Gastroesophageal sphincter (tissue), 4 donors: ENCODE data around the gene NFIX. TPM values are rescaled to one million over a fixed set of nuclear protein-coding genes. Genes with fewer than 3 reads are reported as not detected.

ENCODE experiments used
- ATAC-seq: fragments of 150-250 bp; one replicate; pipeline ENCODE4 v1.9.1; 2016; ENCODE audit warnings: mild to moderate bottlenecking, moderate library complexity
- H3K27ac ChIP-seq, 4 donors: fragments of 200-600 bp; sonication (generic) in 3 of 4; 1 replicate in 3 of 4; 2 replicates in 1 of 4; pipeline ENCODE4 v1.5.1; 2016 to 2019
- H3K27me3 ChIP-seq: fragments of 200-600 bp; sonication (generic); one replicate; pipeline ENCODE4 v1.5.1; 2019
- H3K36me3 ChIP-seq, 2 donors: fragments of 200-600 bp; sonication (generic); one replicate each; pipeline ENCODE4 v1.5.1; 2019; ENCODE audit warnings: control low read depth in 1 of 2
- H3K4me1 ChIP-seq, 3 donors: fragments of 200-600 bp; sonication (generic); 1 replicate in 2 of 3; 2 replicates in 1 of 3; pipeline ENCODE4 v1.5.1; 2016 to 2019; ENCODE audit warnings: control low read depth in 2 of 3
- H3K4me3 ChIP-seq, 2 donors: fragments of 200-600 bp; sonication (generic); one replicate each; pipeline ENCODE4 v1.5.1; 2019; ENCODE audit warnings: mild to moderate bottlenecking in 1 of 2, moderate library complexity in 1 of 2
- H3K9me3 ChIP-seq, 3 donors: fragments of 200-600 bp; sonication (generic); one replicate each; pipeline ENCODE4 v1.5.1; 2017 to 2019; ENCODE audit warnings: control low read depth in 2 of 3
- CTCF ChIP-seq, 4 experiments: fragments of 200-600 bp in 2 of 4; fragments of 450-650 bp in 2 of 4; sonication (generic) in 1 of 4; IDR thresholded peaks; one replicate each; pipeline ENCODE4 v1.5.1; 2017 to 2019; ENCODE audit warnings: antibody characterized with exemption in 4 of 4, mild to moderate bottlenecking in 2 of 4, moderate library complexity in 2 of 4
- EP300 ChIP-seq: sonication (generic); formaldehyde crosslinking; IDR thresholded peaks from one replicate; pipeline ENCODE4 v1.6.1; 2017; ENCODE audit warnings: antibody characterized with exemption, mild to moderate bottlenecking
- POLR2A ChIP-seq, 2 donors: fragments of 450-650 bp; IDR thresholded peaks; one replicate each; pipeline ENCODE4 v1.6.1; 2017; ENCODE audit warnings: antibody characterized with exemption in 2 of 2, mild to moderate bottlenecking in 2 of 2, moderate library complexity in 1 of 2
- POLR2AphosphoS5 ChIP-seq: sonication (generic); formaldehyde crosslinking; IDR thresholded peaks from one replicate; pipeline ENCODE4 v1.6.1; 2017; ENCODE audit warnings: antibody characterized with exemption
- WGBS, 2 donors: methylation state at CpG; one replicate each; pipeline ENCODE4 v1.1.5; 2018; ENCODE audit warnings: low coverage in 1 of 2; 5-methylcytosine and 5-hydroxymethylcytosine counted together
- total RNA-seq, 4 donors: library from RNA; depleted of rRNA; stranded (reverse); fragments of >200 nt; gene quantifications; one replicate each; pipeline ENCODE4 v1.1.0, GENCODE V29; 2016

NFIX gene
- total RNA-seq, 4 donors from 2014 or later: 44.7 to 145 (median 72.4) TPM

DNA sequence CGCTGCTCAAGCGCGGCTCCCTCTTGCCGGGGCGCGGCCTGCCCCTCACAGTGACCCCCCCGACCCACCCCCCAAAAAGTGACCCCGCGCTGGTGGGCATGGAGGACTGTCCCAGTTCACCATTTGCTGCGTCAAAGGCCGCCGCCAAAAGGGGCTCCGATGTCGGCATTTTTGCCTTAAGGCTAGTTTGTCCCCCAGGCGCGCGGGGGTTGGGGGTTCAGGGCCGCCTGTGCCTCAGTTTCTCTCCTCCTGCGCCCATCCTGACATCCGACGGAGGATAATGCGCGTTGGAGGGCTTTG is 17.1 kb downstream of the NFIX start:
- peaks cover 0 to 5% of the 10 kb centered on the region in 2 donors for H3K36me3 ChIP-seq
- ATAC-seq: no peak
- H3K4me1 ChIP-seq: peaks cover 7 to 100% (median 83%) of the 10 kb centered on the region in 3 donors
- peak overlapping the region; percentile 43 to 98 (median 84) for H3K27ac ChIP-seq
- no peaks in the 10 kb centered on the region for H3K27me3 ChIP-seq
- no CpG with 5 or more reads among the region's 23 CpGs for WGBS, 2 donors
- no peaks in the 10 kb centered on the region for H3K9me3 ChIP-seq
- no peak for TF ChIP-seq POLR2A (IDR thresholded peaks at IDR 0.05)
- no peak for TF ChIP-seq EP300
- no peak for TF ChIP-seq POLR2AphosphoS5
- no peak for TF ChIP-seq CTCF (IDR thresholded peaks at IDR 0.05)
- peak overlapping the region in 1 of 2 donors; percentile 42 for H3K4me3 ChIP-seq

DNA sequence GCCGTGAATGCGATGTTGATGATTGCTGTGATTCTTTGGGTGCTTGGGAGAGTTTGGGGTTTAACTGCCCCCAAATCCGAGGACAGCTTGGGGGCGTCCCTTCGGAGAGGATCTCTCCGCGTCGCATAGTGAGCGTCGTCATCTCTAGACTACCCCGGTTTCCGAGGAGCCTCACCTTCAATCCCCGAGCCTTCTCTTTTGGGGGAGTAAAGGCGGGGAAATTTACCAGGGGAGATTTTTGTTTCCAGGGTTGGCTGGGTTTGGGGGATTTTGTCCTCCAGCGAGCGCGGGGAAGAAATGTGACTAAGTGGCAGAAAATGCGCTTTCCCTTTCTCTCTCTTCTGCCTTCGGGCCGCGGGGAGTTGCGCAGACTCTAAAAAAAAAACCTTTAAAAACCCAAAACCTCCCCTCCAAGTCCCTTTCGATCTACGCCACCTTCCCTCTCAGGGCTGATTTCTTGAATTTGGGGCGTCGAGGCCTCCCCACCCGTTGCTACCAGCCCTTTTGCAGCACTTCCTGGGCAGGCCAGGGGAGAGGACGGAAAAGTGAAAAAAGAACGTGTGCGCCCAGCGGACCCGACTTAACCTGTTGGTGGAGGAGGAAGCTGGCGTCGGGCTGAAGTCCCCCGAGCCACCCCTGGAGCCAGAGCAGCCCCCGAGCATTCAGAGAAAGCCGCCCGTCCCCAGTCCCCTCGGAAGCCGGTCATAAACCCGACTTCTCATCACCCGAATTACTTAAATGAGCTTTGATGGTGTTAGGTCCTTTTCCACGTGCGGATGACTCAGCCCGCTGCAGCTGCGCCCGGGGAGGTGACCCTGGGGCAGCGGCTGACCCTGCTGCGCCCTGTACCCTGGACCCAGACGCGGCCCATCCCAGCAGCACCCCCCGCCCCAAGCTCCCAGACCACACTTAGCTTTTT is 17.7 kb downstream of the NFIX start:
- TF ChIP-seq EP300 (no peak), POLR2A (IDR thresholded peaks at IDR 0.05) (no peak), CTCF (IDR thresholded peaks at IDR 0.05) (no peak), POLR2AphosphoS5 (peak; percentile 51)

DNA sequence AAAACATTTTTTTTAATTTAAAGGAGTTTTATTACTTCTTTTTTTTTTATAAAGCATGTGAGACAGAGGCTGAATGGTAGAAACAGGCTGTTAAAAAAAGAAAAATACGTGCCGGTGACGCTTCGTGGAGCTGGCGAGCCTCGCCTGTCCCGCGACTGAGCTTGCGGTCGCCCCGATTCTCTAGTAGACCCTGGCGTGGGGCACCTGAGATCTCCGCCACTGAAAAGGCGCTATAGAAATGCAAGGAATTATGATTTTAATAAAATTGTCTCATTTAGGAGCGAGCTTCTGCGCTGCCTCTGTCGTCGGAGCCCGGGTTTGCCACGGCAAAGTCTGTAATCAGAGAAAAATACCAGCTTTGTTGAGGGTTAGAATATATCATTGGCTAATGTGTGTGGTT is 18.4 kb downstream of the NFIX start:
- peaks cover 3 to 100% (median 79%) of the 10 kb centered on the region in 3 donors for H3K4me1 ChIP-seq
- ATAC-seq: no peak
- 57% methylated on average over 20 of the region's 20 CpGs; no CpG with 5 or more reads in 1 of the 2 donors for WGBS, 2 donors

More for the DNA sequence above, 17.7 kb downstream of the NFIX start:
- H3K4me3 ChIP-seq: peak overlapping the region; percentile 13 to 42
- no peaks in the 10 kb centered on the region for H3K9me3 ChIP-seq
- H3K27me3 ChIP-seq: no peaks in the 10 kb centered on the region
- peak overlapping the region; percentile 43 to 98 (median 84) for H3K27ac ChIP-seq
- peaks cover 0 to 5% of the 10 kb centered on the region in 2 donors for H3K36me3 ChIP-seq
- peaks cover 7 to 100% (median 84%) of the 10 kb centered on the region in 3 donors for H3K4me1 ChIP-seq
- peak; percentile 61 for ATAC-seq
- WGBS, 2 donors: 30 to 38% methylated on average over 7 to 33 of the region's 52 CpGs

DNA sequence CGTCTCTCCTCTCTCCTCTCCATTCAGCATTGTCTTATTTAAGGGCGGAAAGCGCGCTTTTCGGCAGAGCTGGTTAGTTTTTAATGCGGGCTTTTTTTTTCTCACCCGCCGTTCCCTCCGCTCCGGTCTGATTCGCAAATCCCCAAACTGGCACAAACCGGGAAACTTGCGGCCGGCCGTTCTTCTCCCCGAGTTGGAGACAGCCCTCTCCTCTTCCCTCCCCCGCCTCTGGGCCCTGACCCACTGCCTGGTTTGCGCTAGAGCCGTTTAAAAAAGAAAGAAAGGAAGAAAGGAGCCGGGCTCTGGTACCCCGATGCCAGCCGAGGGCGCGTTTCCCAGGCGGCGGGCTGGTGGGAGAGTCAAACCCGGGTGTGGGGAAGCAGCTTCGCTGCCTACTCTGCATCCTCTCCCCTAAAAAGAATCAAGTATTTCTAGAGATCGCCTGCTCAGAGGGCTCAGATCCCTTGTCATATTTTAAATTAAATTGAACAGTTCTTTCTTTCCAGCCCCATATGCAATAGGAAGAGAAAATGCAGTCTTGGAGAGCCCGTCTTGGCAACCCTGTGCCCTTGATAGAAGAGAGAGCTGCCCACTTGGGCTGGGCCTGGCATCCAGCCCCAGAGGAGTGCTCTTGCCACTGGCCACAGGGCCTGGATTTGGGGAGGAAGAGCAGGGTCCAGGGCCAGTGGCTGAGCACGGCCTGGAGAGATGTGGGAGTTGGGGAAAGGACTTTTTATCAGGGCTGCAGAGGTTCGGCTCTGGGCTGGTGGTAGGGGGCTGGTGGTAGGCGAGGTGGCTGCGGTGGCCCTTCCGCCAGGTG is 19.0 kb downstream of the NFIX start:
- H3K27ac ChIP-seq: peak overlapping the region; percentile 43 to 98 (median 88)
- no peaks in the 10 kb centered on the region for H3K27me3 ChIP-seq
- H3K4me1 ChIP-seq: peaks cover 10 to 100% (median 76%) of the 10 kb centered on the region in 3 donors
- 31 to 67% methylated on average over 4 to 21 of the region's 35 CpGs for WGBS, 2 donors
- peak overlapping the region in 1 of 2 donors; percentile 42 for H3K4me3 ChIP-seq
- ATAC-seq: no peak
- H3K36me3 ChIP-seq: no peaks in the 10 kb centered on the region
- H3K9me3 ChIP-seq: no peaks in the 10 kb centered on the region
- TF ChIP-seq POLR2AphosphoS5: no peak
- no peak for TF ChIP-seq CTCF (IDR thresholded peaks at IDR 0.05)
- no peak for TF ChIP-seq EP300
- TF ChIP-seq POLR2A (IDR thresholded peaks at IDR 0.05): no peak

More for the DNA sequence above, 18.4 kb downstream of the NFIX start:
- H3K4me3 ChIP-seq: peak overlapping the region in 1 of 2 donors; percentile 42
- no peaks in the 10 kb centered on the region for H3K27me3 ChIP-seq
- TF ChIP-seq CTCF (IDR thresholded peaks at IDR 0.05): no peak
- no peaks in the 10 kb centered on the region for H3K9me3 ChIP-seq
- H3K36me3 ChIP-seq: peaks cover 0 to 4% of the 10 kb centered on the region in 2 donors
- H3K27ac ChIP-seq: peak overlapping the region; percentile 43 to 98 (median 88)
